ENCODE data around the gene EXTL2.

EXTL2 gene

DNA sequence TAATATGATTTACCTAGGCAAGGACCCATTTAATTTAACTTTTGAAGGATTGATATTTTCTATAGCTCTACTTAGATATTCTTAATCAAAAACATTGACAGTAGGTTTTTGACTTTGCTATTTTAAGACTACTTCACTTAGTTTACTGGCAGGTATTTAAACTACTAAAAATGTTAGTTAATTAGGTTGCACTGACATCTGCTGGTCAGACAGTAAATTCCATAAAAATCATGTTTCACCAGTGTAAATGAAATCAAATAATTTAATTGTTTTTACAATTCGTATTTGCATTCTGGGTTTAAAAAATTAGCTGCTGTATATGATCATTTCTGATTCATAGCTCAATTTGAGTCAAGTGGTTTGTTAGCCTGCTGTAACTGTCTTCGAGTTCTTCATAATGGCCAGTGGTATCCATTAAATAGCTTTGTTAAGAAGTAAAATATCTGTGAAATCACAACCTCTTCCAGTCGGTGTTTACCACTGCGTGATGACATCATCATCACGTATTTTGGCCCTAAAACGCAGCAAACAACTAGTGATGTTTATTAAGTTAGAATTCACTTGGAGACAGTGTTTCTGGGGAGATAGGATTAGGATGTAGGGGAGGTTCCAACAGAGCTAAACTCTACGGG is 26.2 kb downstream of the EXTL2 start:
- no peak for TF ChIP-seq ESRRG (CRISPR knock-in tag; IDR thresholded peaks at IDR 0.05)
- TF ChIP-seq ZNF70 (CRISPR knock-in tag; IDR thresholded peaks at IDR 0.05): no peak
- TF ChIP-seq, protein P1, sequence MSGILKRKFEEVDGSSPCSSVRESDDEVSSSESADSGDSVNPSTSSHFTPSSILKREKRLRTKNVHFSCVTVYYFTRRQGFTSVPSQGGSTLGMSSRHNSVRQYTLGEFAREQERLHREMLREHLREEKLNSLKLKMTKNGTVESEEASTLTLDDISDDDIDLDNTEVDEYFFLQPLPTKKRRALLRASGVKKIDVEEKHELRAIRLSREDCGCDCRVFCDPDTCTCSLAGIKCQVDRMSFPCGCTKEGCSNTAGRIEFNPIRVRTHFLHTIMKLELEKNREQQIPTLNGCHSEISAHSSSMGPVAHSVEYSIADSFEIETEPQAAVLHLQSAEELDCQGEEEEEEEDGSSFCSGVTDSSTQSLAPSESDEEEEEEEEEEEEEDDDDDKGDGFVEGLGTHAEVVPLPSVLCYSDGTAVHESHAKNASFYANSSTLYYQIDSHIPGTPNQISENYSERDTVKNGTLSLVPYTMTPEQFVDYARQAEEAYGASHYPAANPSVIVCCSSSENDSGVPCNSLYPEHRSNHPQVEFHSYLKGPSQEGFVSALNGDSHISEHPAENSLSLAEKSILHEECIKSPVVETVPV (CRISPR knock-in tag; IDR thresholded peaks at IDR 0.05): no peak
- no peak for TF ChIP-seq ZFP3 (CRISPR knock-in tag; IDR thresholded peaks at IDR 0.05)
- peak; percentile 66 for ATAC-seq

DNA sequence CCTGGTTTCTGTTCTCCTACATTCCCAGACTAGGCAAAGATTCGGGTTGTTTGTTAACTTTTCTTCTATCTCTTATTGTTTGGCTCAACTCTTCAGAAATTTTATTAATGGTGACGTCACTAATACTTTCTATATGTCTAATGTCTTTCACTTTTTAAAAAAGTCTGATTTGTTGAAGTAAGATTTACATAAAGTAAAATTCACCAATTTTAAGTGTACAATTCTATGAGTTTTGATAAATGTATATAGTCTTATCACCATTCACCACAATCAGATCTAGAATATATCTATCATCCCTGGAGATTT is 27.8 kb downstream of the EXTL2 start:
- no peak for ATAC-seq
- TF ChIP-seq, protein P1 (CRISPR knock-in tag; IDR thresholded peaks at IDR 0.05): no peak
- TF ChIP-seq PPARA (CRISPR knock-in tag; IDR thresholded peaks at IDR 0.05; ENCODE audit: borderline replicate concordance) (no peak), GLIS3 (CRISPR knock-in tag; IDR thresholded peaks at IDR 0.05) (no peak), ZFP30 (CRISPR knock-in tag; IDR thresholded peaks at IDR 0.05) (no peak)
- TF ChIP-seq, protein P2, sequence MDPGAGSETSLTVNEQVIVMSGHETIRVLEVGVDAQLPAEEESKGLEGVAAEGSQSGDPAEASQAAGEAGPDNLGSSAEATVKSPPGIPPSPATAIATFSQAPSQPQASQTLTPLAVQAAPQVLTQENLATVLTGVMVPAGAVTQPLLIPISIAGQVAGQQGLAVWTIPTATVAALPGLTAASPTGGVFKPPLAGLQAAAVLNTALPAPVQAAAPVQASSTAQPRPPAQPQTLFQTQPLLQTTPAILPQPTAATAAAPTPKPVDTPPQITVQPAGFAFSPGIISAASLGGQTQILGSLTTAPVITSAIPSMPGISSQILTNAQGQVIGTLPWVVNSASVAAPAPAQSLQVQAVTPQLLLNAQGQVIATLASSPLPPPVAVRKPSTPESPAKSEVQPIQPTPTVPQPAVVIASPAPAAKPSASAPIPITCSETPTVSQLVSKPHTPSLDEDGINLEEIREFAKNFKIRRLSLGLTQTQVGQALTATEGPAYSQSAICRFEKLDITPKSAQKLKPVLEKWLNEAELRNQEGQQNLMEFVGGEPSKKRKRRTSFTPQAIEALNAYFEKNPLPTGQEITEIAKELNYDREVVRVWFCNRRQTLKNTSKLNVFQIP (CRISPR knock-in tag; IDR thresholded peaks at IDR 0.05; ENCODE audit: borderline replicate concordance, low read depth): no peak

DNA sequence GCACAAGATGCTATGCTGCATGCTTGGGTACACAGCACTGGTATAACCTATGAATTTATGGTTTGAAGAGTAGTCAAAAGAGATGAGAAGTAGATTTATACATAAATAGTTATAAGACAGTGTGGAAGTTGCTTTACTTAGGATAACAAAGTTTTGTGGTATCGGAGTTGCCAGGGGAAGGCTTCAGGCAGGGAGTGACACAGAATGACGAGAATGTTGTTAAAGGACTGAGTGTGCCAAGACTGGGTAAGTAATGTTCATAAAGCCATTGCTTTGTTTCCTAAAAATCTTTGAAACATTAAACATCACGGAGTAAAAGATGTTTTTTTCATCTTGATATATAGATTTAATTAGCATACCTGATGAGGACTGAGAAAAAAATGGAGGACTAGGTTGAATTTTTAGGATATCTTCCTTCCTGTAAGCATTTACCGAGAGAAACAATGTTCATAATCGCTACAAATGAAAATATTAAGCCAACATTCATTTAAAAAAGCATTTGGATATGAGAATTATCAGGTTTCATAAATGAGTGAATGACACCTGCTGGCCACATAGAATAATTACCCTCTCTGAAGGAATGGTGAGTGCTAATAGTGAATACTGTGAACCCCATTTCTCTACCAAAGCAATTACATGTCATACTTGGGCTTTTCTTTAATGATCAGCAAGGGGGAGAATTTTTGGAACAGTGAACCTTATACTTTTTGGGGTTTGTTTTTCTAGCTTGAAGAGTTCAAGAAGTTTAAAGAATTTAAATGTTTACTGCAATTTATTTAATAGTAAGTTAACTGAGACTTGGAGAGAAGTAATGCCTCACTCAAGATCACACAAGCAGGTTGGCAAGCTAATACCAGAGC is 28.4 kb downstream of the EXTL2 start:
- ATAC-seq: peak; percentile 81
- TF ChIP-seq BACH2 (CRISPR knock-in tag; IDR thresholded peaks at IDR 0.05; ENCODE audit: borderline replicate concordance) (no peak), OSR1 (CRISPR knock-in tag; IDR thresholded peaks at IDR 0.05) (no peak), TOX (CRISPR knock-in tag; IDR thresholded peaks at IDR 0.05; ENCODE audit: borderline replicate concordance) (no peak), PPARA (CRISPR knock-in tag; IDR thresholded peaks at IDR 0.05; ENCODE audit: borderline replicate concordance) (no peak), ZNF565 (CRISPR knock-in tag; conservative IDR thresholded peaks at IDR 0.05; ENCODE audit: low read depth) (no peak), ZFP30 (CRISPR knock-in tag; IDR thresholded peaks at IDR 0.05) (no peak)
- TF ChIP-seq, protein P2 (CRISPR knock-in tag; IDR thresholded peaks at IDR 0.05; ENCODE audit: borderline replicate concordance, low read depth): no peak
- TF ChIP-seq, protein P3, sequence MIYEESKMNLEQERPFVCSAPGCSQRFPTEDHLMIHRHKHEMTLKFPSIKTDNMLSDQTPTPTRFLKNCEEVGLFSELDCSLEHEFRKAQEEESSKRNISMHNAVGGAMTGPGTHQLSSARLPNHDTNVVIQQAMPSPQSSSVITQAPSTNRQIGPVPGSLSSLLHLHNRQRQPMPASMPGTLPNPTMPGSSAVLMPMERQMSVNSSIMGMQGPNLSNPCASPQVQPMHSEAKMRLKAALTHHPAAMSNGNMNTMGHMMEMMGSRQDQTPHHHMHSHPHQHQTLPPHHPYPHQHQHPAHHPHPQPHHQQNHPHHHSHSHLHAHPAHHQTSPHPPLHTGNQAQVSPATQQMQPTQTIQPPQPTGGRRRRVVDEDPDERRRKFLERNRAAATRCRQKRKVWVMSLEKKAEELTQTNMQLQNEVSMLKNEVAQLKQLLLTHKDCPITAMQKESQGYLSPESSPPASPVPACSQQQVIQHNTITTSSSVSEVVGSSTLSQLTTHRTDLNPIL (CRISPR knock-in tag; IDR thresholded peaks at IDR 0.05; ENCODE audit: low read depth): no peak
- TF ChIP-seq, protein P4, sequence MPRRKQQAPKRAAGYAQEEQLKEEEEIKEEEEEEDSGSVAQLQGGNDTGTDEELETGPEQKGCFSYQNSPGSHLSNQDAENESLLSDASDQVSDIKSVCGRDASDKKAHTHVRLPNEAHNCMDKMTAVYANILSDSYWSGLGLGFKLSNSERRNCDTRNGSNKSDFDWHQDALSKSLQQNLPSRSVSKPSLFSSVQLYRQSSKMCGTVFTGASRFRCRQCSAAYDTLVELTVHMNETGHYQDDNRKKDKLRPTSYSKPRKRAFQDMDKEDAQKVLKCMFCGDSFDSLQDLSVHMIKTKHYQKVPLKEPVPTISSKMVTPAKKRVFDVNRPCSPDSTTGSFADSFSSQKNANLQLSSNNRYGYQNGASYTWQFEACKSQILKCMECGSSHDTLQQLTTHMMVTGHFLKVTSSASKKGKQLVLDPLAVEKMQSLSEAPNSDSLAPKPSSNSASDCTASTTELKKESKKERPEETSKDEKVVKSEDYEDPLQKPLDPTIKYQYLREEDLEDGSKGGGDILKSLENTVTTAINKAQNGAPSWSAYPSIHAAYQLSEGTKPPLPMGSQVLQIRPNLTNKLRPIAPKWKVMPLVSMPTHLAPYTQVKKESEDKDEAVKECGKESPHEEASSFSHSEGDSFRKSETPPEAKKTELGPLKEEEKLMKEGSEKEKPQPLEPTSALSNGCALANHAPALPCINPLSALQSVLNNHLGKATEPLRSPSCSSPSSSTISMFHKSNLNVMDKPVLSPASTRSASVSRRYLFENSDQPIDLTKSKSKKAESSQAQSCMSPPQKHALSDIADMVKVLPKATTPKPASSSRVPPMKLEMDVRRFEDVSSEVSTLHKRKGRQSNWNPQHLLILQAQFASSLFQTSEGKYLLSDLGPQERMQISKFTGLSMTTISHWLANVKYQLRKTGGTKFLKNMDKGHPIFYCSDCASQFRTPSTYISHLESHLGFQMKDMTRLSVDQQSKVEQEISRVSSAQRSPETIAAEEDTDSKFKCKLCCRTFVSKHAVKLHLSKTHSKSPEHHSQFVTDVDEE (CRISPR knock-in tag; IDR thresholded peaks at IDR 0.05): no peak

DNA sequence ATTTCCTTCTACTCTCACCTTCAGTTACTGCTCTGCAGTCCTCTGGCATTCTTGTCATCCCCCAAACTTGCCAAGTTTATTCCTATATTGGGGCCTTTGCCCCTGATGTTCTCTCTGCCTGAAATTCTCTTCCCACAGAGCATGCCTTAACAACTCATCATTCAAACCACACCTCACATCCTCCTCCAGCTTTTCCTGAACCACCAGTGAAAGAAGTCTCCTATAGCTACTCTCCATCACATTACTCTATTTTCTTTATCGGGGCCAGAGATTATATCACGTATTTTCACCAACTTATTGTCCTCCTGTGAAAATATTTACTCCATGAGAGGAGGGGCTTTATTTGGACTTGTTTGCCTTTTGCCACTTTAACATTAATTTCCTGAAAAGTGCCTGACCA is 32.1 kb downstream of the EXTL2 start:
- TF ChIP-seq, protein P5, sequence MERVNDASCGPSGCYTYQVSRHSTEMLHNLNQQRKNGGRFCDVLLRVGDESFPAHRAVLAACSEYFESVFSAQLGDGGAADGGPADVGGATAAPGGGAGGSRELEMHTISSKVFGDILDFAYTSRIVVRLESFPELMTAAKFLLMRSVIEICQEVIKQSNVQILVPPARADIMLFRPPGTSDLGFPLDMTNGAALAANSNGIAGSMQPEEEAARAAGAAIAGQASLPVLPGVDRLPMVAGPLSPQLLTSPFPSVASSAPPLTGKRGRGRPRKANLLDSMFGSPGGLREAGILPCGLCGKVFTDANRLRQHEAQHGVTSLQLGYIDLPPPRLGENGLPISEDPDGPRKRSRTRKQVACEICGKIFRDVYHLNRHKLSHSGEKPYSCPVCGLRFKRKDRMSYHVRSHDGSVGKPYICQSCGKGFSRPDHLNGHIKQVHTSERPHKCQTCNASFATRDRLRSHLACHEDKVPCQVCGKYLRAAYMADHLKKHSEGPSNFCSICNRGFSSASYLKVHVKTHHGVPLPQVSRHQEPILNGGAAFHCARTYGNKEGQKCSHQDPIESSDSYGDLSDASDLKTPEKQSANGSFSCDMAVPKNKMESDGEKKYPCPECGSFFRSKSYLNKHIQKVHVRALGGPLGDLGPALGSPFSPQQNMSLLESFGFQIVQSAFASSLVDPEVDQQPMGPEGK (CRISPR knock-in tag; IDR thresholded peaks at IDR 0.05; ENCODE audit: borderline replicate concordance): no peak
- TF ChIP-seq ESRRG (CRISPR knock-in tag; IDR thresholded peaks at IDR 0.05): no peak
- TF ChIP-seq ZNF70 (CRISPR knock-in tag; IDR thresholded peaks at IDR 0.05): no peak
- no peak for TF ChIP-seq PPARA (CRISPR knock-in tag; IDR thresholded peaks at IDR 0.05; ENCODE audit: borderline replicate concordance)
- TF ChIP-seq ZFP30 (CRISPR knock-in tag; IDR thresholded peaks at IDR 0.05): no peak
- ATAC-seq: no peak

All from SK-N-SH treated with all-trans-retinoic acid at 6 μM for 48 hours (cell line).